G401.6 (cell line): Measurements from ENCODE around the gene NDUFB3.

ENCODE experiments used
- FAIRE-seq: peaks from 2 replicates; lab custom pipeline; 2012; peaks lifted over from hg19 to GRCh38; lab: Jason Lieb, UNC

Gene NDUFB3

DNA sequence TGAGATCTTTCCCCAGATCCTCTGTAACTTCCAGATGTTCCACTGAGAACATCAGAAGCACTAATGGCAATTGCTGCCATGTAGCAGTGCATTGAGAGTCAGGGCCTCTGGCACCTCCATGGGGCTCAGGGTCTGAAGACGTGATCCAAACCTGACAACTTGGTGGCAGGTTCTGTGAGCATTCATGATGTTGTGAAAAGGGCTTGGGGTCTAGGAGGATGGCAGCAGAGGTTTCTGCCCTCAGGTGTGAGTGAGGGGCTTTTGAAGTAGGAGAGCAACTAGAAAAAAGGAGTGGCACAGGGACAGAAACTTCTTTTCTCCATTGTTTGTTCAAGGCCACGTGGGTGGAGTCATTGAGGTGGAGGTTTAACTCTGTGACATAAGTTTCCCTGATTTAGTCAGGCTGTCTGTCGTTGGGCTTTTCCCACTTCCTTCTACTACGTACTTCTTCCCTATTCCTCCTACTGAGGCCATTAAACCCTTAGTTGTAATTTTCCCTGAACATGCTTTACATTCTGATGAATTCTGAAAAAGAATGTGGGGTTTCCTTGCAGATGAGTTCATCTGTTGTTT, 57.2 kb downstream of the NDUFB3 start:
- no peak for FAIRE-seq

DNA sequence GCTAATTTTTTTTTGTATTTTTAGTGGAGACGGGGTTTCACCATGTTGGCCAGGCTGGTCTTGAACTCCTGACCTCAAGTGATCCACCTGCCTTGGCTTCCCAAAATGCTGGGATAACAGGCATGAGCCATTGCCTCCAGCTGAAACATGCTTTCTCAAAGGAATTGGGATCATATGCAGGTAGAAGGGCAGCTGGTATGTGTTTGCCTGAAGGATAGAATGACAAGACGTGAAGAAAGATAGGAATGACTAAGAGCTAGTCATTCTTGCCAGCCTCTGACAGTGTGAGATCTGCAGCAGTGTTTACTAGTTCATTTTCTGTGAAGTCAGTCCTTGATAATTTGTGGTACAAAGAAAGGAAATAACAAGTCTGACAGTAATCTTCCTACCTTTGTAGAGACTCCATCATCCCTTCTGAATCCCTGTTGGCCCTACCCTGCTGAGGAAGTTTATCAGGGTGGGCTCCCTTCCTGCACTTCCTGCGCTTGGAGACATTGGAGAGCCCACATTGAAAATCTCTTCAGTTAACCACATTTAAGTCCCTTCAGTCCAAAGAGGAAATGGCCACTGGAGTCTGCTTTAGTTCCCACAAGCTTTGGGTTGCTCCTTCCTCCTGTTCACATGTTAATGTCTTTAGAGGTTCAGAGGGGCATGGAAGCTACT, 58.9 kb downstream of the NDUFB3 start:
- no peak for FAIRE-seq

DNA sequence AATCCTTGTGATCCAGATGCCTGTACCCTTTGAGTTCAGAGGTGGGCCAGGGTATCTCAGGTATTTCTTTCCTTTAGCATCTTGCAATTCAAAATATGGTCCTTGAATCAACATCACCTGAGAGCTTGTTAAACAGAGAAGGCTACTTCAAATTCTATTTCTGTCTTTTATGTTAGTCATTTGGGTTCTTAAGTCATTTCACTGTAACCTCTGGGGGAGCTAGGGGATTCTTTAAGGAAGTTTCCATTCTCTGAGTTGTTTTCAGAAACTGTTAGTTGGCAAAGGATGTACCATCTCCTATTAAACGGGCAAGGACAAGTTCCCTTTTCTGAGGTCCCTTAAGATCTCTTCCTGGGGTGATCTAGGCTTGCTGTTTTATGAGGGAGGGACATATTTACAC, 60.7 kb downstream of the NDUFB3 start:
- FAIRE-seq = no peak
